GM12878 (cell line): ENCODE data around the gene MAFF.

Experiments
- BRCA1 ChIP-seq: IDR thresholded peaks from 2 replicates; pipeline ENCODE4 v1.6.1; 2011; ENCODE audit warnings: low read depth, low read length, improper control_type of control experiment
- CEBPB ChIP-seq, 2 experiments: fragments of 150-350 bp in 1 of 2; IDR thresholded peaks; 2 replicates each; pipeline ENCODE4 v1.6.1; 2012 to 2014; ENCODE audit warnings: low read depth in 2 of 2, low read length in 2 of 2, borderline replicate concordance in 1 of 2, inconsistent platforms in 1 of 2
- CHD2 ChIP-seq: IDR thresholded peaks from 2 replicates; pipeline ENCODE4 v1.6.1; 2011; ENCODE audit warnings: low read depth, low read length, improper control_type of control experiment, borderline replicate concordance
- CREB1 ChIP-seq: IDR thresholded peaks from 2 replicates; pipeline ENCODE4 v1.6.1; 2012; ENCODE audit warnings: low read depth, mild to moderate bottlenecking, inconsistent platforms
- GABPA ChIP-seq: IDR thresholded peaks from 2 replicates; pipeline ENCODE4 v1.6.1; 2014; ENCODE audit warnings: antibody characterized with exemption, low read depth, mild to moderate bottlenecking, inconsistent platforms
- MEF2A ChIP-seq: IDR thresholded peaks from 2 replicates; pipeline ENCODE4 v1.6.1; 2011; ENCODE audit warnings: low read depth, mild to moderate bottlenecking, low read length, moderate library complexity; ENCODE audit not compliant: insufficient read depth
- SP1 ChIP-seq: IDR thresholded peaks from one replicate; pipeline ENCODE4 v1.6.1; 2011; ENCODE audit warnings: low read depth, low read length
- TBL1XR1 ChIP-seq: IDR thresholded peaks from 2 replicates; pipeline ENCODE4 v1.6.1; 2012; ENCODE audit warnings: low read depth, low read length, improper control_type of control experiment
- TF ChIP-seq, protein P1 (sequence below), 3 experiments: IDR thresholded peaks in 2 of 3; conservative IDR thresholded peaks in 1 of 3; 2 replicates each; pipeline ENCODE4 v1.5.1; 2011; ENCODE audit warnings: low read depth in 3 of 3, low read length in 3 of 3, mild to moderate bottlenecking in 3 of 3, control low read depth in 2 of 3, moderate library complexity in 2 of 3, inconsistent platforms in 1 of 3, mixed read lengths in 1 of 3; ENCODE audit not compliant: control insufficient read depth in 2 of 3, insufficient read depth in 1 of 3; ENCODE audit errors: extremely low read depth in 1 of 3
- TF ChIP-seq, protein P2 (sequence below): IDR thresholded peaks from 2 replicates; pipeline ENCODE4 v1.6.1; 2012; ENCODE audit warnings: low read depth, low read length, improper control_type of control experiment

DNA sequence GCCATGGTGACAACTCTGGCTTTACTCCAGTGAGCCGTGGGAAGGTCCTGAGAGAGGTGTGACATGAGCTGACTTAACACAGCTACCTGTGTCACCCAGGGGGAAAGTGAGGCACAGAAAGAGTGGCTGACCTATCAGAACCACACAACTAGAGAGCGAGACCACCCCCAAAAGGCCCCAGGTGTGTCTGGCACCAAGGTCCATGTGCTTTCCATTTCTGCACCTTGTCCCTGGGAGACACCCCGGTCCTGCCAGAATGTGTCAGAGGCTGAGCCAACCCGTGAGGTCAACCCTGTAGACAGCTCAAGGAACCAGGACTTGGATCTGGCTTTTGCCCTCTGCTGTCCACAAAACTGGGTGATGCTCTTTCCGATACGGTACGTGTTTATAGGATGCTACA lies 9.8 kb downstream of the MAFF start:
- TF ChIP-seq, protein P1, sequence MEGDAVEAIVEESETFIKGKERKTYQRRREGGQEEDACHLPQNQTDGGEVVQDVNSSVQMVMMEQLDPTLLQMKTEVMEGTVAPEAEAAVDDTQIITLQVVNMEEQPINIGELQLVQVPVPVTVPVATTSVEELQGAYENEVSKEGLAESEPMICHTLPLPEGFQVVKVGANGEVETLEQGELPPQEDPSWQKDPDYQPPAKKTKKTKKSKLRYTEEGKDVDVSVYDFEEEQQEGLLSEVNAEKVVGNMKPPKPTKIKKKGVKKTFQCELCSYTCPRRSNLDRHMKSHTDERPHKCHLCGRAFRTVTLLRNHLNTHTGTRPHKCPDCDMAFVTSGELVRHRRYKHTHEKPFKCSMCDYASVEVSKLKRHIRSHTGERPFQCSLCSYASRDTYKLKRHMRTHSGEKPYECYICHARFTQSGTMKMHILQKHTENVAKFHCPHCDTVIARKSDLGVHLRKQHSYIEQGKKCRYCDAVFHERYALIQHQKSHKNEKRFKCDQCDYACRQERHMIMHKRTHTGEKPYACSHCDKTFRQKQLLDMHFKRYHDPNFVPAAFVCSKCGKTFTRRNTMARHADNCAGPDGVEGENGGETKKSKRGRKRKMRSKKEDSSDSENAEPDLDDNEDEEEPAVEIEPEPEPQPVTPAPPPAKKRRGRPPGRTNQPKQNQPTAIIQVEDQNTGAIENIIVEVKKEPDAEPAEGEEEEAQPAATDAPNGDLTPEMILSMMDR (IDR thresholded peaks at IDR 0.05 in 2 of 3, conservative IDR thresholded peaks at IDR 0.05 in 1 of 3; ENCODE audit: control insufficient read depth in 2 of 3, extremely low read depth in 1 of 3, insufficient read depth in 1 of 3, low read depth in 3 of 3, low read length in 3 of 3): no peak
- TF ChIP-seq TBL1XR1 (no peak), CEBPB (IDR thresholded peaks at IDR 0.05; ENCODE audit: borderline replicate concordance in 1 of 2, low read depth in 2 of 2, low read length in 2 of 2) (no peak), BRCA1 (no peak), CHD2 (no peak), GABPA (no peak), CREB1 (no peak), MEF2A (no peak), SP1 (no peak)
- TF ChIP-seq, protein P2, sequence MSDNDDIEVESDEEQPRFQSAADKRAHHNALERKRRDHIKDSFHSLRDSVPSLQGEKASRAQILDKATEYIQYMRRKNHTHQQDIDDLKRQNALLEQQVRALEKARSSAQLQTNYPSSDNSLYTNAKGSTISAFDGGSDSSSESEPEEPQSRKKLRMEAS: no peak
